ENCODE results near the gene SNAP25. TPM values are rescaled to one million over a fixed set of nuclear protein-coding genes. Genes with fewer than 3 reads are reported as not detected.

The SNAP25 gene
- total RNA-seq, 1 donor from 2014 or later: 3.0 TPM

DNA sequence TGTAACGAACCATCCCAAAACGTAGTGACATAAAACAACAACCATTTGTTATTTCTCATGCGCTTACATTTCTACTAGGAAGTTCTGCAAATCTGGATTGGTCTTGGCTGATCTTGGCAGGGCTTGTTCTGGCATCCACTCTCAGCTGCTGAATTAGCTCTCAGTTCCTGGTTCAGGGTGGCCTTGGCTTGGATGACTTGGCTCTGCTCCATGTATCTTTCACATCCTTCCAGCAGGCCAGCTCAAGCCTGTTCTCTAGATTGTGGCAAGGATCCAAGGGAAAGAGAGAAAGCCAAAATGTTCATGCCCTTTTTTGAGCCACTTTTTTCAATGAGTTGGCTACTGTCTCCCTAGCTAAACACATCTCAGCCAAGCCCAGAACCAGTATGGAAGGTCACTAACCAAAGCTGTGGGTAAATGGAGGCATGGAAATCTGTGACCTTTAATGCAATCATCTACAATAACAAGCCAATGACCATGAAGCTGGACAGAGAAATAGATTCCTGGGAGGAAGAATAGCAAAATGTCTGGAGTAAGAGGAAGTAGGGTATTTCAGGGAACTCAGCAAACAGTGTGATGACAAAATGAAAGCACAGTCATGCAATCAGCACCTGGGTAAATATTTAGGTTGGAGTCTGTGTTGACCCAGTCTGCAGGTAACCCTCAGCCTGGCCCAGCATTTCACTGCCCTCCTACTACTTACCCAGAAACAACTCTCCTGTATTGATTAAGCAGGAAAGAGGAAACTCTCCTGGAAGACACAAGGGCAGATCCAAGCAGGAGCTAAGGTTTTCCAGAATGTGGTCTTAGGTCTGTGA lies 32.7 kb upstream of the SNAP25 start:
- DNase-seq: no peak
- Mint-ChIP-seq H3K9me3 (no peaks in the 10 kb centered on the region), H3K4me3 (no peak overlapping the region), H3K4me1 (no peaks in the 10 kb centered on the region), H3K36me3 (ENCODE audit: low read depth) (no peaks in the 10 kb centered on the region), H3K27ac (no peak overlapping the region), H3K27me3 (no peaks in the 10 kb centered on the region)
- intact Hi-C loops (cut with micrococcal nuclease): no loop called here

DNA sequence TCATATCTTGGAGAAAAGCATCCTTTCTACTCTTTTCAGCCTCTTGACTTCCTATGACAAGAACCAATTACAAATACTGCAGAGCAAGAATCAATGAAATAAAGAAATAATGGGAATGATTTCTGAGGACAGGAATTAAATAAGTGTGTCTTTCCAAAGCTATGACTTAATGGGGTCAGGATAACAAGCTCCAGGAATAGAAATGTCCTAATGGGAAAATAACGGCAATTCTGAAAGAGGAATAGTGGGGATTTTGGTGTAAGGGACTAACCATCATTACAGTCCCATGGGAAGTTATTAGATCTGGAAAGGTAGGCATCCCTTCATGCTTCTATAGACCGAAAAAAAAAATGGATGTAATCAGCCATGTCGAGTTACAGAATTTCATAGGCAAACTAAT lies 28.2 kb upstream of the SNAP25 start:
- no peak overlapping the region for H3K27ac Mint-ChIP-seq
- no peak overlapping the region for H3K4me3 Mint-ChIP-seq
- no peak for DNase-seq
- no peaks in the 10 kb centered on the region for H3K4me1 Mint-ChIP-seq
- peaks cover 5% of the 10 kb centered on the region for H3K9me3 Mint-ChIP-seq
- H3K36me3 Mint-ChIP-seq (ENCODE audit: low read depth): no peaks in the 10 kb centered on the region
- H3K27me3 Mint-ChIP-seq: no peaks in the 10 kb centered on the region
- intact Hi-C loops (cut with micrococcal nuclease): no loop called here

DNA sequence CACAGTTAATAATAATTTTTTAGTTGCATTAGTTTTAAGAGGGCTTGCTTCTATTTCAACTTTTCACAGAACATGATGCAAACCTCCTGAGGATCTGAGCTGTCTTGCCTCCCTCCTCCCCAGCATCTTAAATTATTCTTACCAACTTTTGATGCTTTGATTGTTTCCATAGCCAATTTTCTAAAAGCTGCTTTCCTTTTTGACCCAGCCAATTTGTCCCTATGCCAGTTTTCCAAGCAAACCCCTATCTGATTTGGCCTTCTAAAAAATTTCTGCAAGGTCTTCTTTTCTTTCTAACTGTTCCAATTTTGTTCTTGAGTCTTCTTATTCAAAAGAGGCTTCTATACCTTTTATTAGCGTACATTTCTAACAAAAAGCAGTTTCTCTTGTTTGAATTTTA lies 26.5 kb upstream of the SNAP25 start:
- Mint-ChIP-seq H3K4me3 (no peak overlapping the region), H3K36me3 (ENCODE audit: low read depth) (no peaks in the 10 kb centered on the region), H3K27ac (no peak overlapping the region), H3K4me1 (no peaks in the 10 kb centered on the region), H3K9me3 (peaks cover 5% of the 10 kb centered on the region), H3K27me3 (no peaks in the 10 kb centered on the region)
- intact Hi-C loops (cut with micrococcal nuclease): no loop called here
- no peak for DNase-seq

DNA sequence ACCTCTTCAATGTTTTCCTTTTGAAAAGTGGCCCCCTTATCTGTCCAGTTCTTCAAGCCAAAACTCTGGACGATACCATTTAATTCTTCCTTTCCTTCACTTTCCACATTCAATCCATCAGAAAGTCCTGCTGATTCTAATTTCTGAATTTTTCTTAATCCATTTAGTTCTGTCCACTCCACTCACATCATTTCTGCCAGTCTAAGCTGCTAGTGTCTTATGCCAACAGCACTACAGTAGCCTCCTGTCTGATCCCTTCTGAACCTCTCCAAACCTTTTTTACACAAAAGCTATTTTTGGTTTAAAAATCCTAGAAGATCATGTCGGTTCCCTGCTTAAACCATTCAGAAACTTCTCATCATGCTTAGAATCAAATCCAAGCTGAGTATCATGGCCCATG lies 24.5 kb upstream of the SNAP25 start:
- DNase-seq: no peak
- H3K4me3 Mint-ChIP-seq: no peak overlapping the region
- H3K4me1 Mint-ChIP-seq: no peaks in the 10 kb centered on the region
- no peaks in the 10 kb centered on the region for H3K27me3 Mint-ChIP-seq
- H3K36me3 Mint-ChIP-seq (ENCODE audit: low read depth): no peaks in the 10 kb centered on the region
- intact Hi-C loops (cut with micrococcal nuclease): no loop called here
- no peak overlapping the region for H3K27ac Mint-ChIP-seq
- peaks cover 5% of the 10 kb centered on the region for H3K9me3 Mint-ChIP-seq

DNA sequence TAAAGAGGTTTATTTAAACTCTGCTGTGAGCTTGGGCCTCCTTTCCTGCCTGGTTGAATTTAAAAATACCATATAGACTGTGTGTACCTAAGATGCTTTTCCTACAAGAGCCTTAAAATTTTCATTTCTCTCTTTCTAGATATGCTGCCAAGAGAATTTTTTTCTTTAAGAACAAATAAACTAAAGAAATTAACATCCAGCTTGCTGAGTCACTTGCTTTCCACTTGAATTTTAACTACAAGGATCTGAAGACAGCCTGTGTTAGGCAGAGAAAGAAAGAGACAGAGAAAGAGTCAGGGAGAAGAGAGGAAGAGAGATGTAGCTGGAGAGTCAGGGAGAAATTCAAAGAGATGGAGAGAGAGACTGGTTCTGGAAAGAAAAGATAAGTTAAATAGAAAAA lies 18.3 kb upstream of the SNAP25 start:
- no peaks in the 10 kb centered on the region for H3K36me3 Mint-ChIP-seq (ENCODE audit: low read depth)
- intact Hi-C loops (cut with micrococcal nuclease): no loop called here

DNA sequence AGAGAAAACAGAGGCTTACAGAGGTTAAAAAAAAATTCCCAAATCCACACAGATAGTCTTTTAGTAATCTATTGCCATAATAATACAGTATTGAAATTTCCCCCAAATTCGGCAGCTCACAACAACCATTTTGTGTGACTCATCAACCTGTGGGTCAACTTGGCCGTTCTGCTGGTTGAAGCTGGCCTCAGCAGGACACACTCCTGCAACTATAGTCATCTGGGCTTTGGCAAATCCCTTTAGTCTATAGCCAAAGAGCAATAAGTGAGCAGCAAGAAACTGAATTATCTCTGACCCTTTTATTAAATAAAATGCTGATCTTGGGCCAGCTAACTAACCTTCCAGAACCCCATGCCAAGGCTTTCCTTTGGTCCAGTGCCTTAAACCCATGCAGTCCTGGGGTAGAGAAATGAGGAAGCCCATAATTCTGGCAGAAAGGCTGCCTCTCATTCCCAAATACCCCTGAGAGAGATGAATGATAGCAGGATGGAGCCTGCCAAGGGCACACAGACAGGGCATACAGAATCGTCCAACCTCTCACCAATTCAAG lies 17.2 kb upstream of the SNAP25 start:
- no peak for DNase-seq
- Mint-ChIP-seq H3K27ac (no peak overlapping the region), H3K36me3 (ENCODE audit: low read depth) (no peaks in the 10 kb centered on the region), H3K4me1 (no peaks in the 10 kb centered on the region), H3K4me3 (no peak overlapping the region), H3K9me3 (no peaks in the 10 kb centered on the region), H3K27me3 (peaks cover 2% of the 10 kb centered on the region)
- intact Hi-C loops (cut with micrococcal nuclease): no loop called here

More for the DNA sequence above, 18.3 kb upstream of the SNAP25 start:
- DNase-seq: no peak
- Mint-ChIP-seq H3K4me1 (no peaks in the 10 kb centered on the region), H3K4me3 (no peak overlapping the region), H3K27me3 (peaks cover 2% of the 10 kb centered on the region), H3K9me3 (no peaks in the 10 kb centered on the region), H3K27ac (no peak overlapping the region)

DNA sequence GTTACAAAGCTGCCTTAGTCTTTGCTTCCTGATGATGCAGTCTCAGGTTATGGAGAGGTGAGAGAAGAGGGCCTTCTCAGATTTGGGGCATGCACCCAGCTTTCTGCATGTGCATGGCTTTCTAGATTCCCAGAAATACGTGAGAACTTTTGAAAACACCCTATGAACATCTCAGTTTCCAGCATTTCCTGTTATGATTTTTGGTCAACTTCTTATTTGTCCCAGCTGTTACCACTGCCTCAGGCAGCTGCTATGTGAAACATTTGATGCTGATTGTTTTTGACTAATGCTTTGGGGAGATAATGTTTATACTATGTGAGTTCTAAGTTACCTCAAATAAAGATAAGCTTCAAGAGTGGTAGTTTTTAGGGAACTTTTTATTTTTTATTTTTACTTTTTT lies 9.5 kb upstream of the SNAP25 start:
- Mint-ChIP-seq H3K4me3 (no peak overlapping the region), H3K9me3 (no peaks in the 10 kb centered on the region)
- intact Hi-C loops (cut with micrococcal nuclease): no loop called here

DNA sequence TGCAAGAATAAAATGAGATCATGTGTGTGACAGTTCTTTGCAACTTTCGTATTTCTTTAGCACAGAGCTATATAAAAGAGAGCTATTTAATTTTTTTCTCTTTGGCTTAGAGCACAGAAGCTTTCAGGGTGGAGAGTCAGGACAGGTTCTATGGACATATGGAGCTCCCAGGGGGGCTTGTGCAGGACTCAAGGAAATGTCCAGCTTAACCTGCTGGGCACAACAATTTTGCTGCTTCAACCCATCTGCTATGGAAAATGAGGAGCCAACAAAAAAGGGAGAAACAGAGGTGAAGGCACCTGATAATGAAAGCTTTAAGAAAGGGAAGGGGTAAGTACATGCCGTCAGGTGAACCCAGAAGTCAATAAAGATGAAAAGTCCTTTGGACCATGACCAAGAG lies 5.1 kb upstream of the SNAP25 start:
- intact Hi-C loops (cut with micrococcal nuclease): loop anchor here (10.0 kb wide), 1 partner anchor 99 kb away; no protein-coding TSS in a partner anchor
- Mint-ChIP-seq H3K27ac (no peak overlapping the region), H3K9me3 (peaks cover 4% of the 10 kb centered on the region), H3K4me1 (peaks cover 7% of the 10 kb centered on the region), H3K36me3 (ENCODE audit: low read depth) (peaks cover 1% of the 10 kb centered on the region), H3K4me3 (no peak overlapping the region), H3K27me3 (peaks cover 14% of the 10 kb centered on the region)
- DNase-seq: no peak

More for the DNA sequence above, 9.5 kb upstream of the SNAP25 start:
- no peaks in the 10 kb centered on the region for H3K4me1 Mint-ChIP-seq
- no peak overlapping the region for H3K27ac Mint-ChIP-seq
- no peak for DNase-seq
- no peaks in the 10 kb centered on the region for H3K36me3 Mint-ChIP-seq (ENCODE audit: low read depth)
- peaks cover 2% of the 10 kb centered on the region for H3K27me3 Mint-ChIP-seq

DNA sequence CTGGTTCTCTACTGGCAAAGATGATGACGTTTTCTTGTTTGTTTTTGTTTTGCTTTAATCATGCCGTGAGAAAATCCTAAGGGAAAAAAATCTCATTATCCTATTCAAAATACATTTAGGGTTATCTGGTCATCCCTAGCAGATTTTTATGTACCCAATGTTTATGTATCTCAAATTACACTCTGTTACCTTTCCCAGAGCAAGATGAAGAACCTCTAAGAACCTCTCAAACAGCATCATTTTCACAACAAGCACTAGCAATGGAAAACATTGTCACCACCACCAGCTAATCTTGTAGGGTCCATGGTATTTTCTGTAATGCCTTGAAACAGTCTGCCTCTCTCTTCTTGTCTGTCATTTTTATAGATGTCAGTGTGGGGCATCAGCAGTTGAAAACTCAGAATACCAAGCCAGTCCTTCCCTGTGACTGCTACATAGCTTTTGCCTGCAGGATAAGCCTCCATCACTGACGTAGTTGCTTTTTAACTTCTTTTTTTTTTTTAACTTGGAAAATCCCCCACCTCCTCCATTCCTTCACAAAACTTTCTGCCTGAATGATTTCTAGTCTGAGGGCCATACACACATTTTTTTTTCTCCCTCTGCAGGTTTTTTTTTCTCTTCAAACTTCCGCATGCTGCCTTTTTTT lies 2.4 kb upstream of the SNAP25 start:
- Mint-ChIP-seq H3K4me3 (peak overlapping the region; percentile 30), H3K36me3 (ENCODE audit: low read depth) (peaks cover 1% of the 10 kb centered on the region), H3K9me3 (peaks cover 9% of the 10 kb centered on the region), H3K27ac (peak overlapping the region; percentile 62), H3K27me3 (peaks cover 22% of the 10 kb centered on the region), H3K4me1 (peaks cover 15% of the 10 kb centered on the region)
- DNase-seq: no peak
- intact Hi-C loops (cut with micrococcal nuclease): loop anchor here (5.0 to 10.0 kb wide), 4 partner anchors 44 to 456 kb away; partner anchors contain the start of gene JAG1

DNA sequence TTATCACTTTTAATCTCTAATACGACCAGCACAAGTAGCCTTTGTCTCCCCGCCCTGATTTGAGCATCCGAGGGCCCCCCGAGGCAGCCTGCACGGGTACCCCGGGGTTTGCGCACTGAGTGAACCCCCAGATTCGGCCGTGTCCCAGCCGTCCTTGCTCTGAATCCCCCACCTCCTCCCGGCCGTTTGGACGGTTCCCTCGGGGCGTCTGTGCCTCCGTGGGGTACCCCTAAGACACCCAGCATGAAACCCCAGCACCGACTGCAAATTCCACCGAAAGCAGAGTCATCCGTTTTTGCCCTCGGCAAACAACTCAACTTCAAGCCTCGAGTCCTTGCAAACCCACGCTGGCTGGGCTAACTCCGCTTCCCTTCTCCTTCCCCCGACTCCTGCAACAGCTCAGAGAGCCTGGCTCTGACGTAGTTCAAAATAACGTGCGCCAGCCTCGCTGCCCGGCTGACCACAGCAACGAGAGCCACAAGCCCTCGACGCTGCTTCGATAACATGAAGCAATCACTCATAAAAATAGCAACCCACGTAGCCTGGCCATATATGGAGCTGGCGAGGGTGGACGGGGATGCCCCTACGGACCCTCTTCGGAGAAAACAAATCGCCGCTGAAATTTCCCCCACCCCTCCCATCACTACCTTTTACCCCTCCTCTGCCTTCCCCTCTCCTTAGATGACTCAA lies 764 bp upstream of the SNAP25 start:
- H3K9me3 Mint-ChIP-seq: peaks cover 9% of the 10 kb centered on the region

DNA sequence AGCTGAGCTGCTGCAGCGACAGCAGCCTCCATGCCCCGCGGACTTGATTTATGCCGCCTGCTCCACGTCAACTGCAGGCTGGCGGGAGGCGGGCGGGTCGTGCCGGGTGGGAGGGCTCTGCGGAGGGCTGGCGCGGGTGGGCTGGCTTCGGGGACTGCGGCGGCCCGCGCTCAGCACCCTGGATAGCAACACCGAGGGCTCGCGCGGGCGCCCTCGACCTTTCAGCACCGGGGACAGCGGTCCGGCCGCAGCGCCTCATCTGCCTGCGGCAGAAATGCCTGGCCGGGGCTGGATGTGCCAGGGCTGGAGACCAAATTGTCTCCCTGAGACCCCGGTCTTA lies 792 bp downstream of the SNAP25 start:
- Mint-ChIP-seq H3K27ac (peak overlapping the region; percentile 40), H3K4me1 (peaks cover 15% of the 10 kb centered on the region), H3K4me3 (peak overlapping the region; percentile 66), H3K9me3 (peaks cover 9% of the 10 kb centered on the region), H3K36me3 (ENCODE audit: low read depth) (peaks cover 1% of the 10 kb centered on the region), H3K27me3 (peaks cover 22% of the 10 kb centered on the region)
- DNase-seq: peak; percentile 93
- intact Hi-C loops (cut with micrococcal nuclease): loop anchor here (1.0 to 10.0 kb wide), 6 partner anchors 47 to 453 kb away; partner anchors contain the start of gene JAG1

More for the DNA sequence above, 764 bp upstream of the SNAP25 start:
- Mint-ChIP-seq H3K4me3 (peak overlapping the region; percentile 79), H3K4me1 (peaks cover 15% of the 10 kb centered on the region), H3K36me3 (ENCODE audit: low read depth) (peaks cover 1% of the 10 kb centered on the region), H3K27me3 (peaks cover 22% of the 10 kb centered on the region), H3K27ac (peak overlapping the region; percentile 96)
- intact Hi-C loops (cut with micrococcal nuclease): loop anchor here (1.0 to 10.0 kb wide), 6 partner anchors 46 to 454 kb away; partner anchors contain the start of genes JAG1 and MKKS
- peak; percentile 65 for DNase-seq

DNA sequence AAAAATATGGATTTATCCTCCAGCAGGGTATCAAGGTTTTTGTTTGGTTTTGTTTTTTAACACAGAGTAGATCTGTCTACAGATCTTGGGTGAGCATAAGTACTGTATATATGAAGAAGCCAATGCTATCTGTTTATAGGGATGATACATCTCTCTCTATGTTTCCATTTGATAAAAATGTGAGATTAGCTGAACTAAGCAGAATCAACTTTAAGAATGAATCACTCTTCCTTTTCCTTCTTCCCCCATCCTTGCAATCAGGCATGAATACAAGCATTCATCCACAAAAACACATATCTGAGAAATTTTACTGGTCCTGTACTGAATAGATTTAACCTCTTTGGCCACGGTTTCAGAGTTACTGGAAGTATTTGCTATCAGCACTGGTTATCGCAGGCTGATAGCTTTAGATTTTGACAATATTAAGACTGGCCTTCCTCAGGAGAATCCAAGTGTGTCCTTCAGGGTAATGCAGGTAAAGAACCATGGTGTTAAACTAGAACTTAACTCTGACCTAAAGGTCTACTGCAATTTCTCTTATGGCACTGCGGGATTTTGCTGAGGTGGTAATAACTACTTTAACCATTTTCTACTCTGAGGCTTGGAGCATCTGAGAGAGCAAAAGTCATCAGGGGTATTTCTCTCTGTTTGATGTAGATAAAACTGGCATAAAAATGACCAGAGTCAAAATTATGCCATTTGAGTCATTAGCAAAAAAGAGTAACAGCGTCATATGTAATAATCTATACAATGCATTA lies 1.5 kb downstream of the SNAP25 start:
- DNase-seq: no peak
- H3K4me1 Mint-ChIP-seq: peaks cover 15% of the 10 kb centered on the region
- H3K27ac Mint-ChIP-seq: no peak overlapping the region
- no peak overlapping the region for H3K4me3 Mint-ChIP-seq
- H3K27me3 Mint-ChIP-seq: peaks cover 22% of the 10 kb centered on the region
- peaks cover 9% of the 10 kb centered on the region for H3K9me3 Mint-ChIP-seq
- intact Hi-C loops (cut with micrococcal nuclease): loop anchor here (1.0 to 10.0 kb wide), 6 partner anchors 48 to 452 kb away; partner anchors contain the start of gene JAG1
- peaks cover 1% of the 10 kb centered on the region for H3K36me3 Mint-ChIP-seq (ENCODE audit: low read depth)

DNA sequence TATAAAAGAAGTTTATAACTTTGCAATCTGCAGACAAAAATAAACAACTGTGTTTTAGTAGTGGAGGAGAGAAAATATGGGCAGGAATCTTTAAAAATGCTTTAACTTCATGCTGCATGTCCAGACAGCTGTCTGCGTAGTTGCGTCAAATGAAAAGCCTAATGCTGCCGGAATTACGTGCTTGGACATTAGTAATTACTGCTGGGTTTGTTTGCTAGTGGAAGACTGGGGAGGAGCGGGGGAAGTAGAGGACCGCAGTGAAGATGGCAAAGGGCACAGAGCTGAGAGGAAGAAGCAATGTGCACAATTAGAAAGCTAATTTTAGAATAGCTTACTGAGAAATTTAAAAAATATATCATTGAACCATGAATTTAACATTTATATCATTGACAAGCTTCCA lies 2.4 kb downstream of the SNAP25 start:
- Mint-ChIP-seq H3K27ac (no peak overlapping the region), H3K4me1 (peaks cover 15% of the 10 kb centered on the region), H3K9me3 (peaks cover 9% of the 10 kb centered on the region), H3K27me3 (peaks cover 21% of the 10 kb centered on the region), H3K4me3 (no peak overlapping the region), H3K36me3 (ENCODE audit: low read depth) (peaks cover 1% of the 10 kb centered on the region)
- intact Hi-C loops (cut with micrococcal nuclease): no loop called here
- no peak for DNase-seq

All from activated CD4-positive, alpha-beta T cell treated with anti-CD3 and anti-CD28 coated beads, Interleukin-2, amount 10 ng/mL, durations not matched to agents 24 days and 14 days (primary cell).